Stimulated activated CD8-positive, alpha-beta memory T cell treated with anti-CD3 and anti-CD28 coated beads, Interleukin-7, amount 100 ng/mL, for 1 hour (primary cell): ENCODE measurements around the gene TRAFD1.

Source experiments
- DNase-seq, 2 donors: peaks; one replicate each; pipeline ENCODE4 v3.0.0-alpha.2; 2020; ENCODE audit warnings: low read depth in 2 of 2

The TRAFD1 gene

GRCh38 chr12:112178796-112179195 is 53.4 kb downstream of the TRAFD1 start:
- no peak for DNase-seq

- no peak for DNase-seq
These were observed 54.0 kb downstream of the TRAFD1 start for GRCh38 chr12:112179341-112179740.

- no peak for DNase-seq
These were observed 54.6 kb downstream of the TRAFD1 start for GRCh38 chr12:112179916-112180315.

- DNase-seq = no peak
These were observed 55.1 kb downstream of the TRAFD1 start for GRCh38 chr12:112180422-112180821.

- DNase-seq = no peak
These were observed 57.1 kb downstream of the TRAFD1 start for GRCh38 chr12:112182499-112182898.

- no peak for DNase-seq
These were observed 58.0 kb downstream of the TRAFD1 start for GRCh38 chr12:112183141-112184021.

GRCh38 chr12:112184056-112184887 is 58.9 kb downstream of the TRAFD1 start:
- no peak for DNase-seq

GRCh38 chr12:112185093-112185923 is 59.9 kb downstream of the TRAFD1 start:
- no peak for DNase-seq

- DNase-seq = no peak
These were observed 62.9 kb downstream of the TRAFD1 start for GRCh38 chr12:112188130-112188830.

- no peak for DNase-seq
These were observed 65.1 kb downstream of the TRAFD1 start for GRCh38 chr12:112190231-112191025.

- DNase-seq = no peak
These were observed 65.8 kb downstream of the TRAFD1 start for GRCh38 chr12:112191201-112191600.

- DNase-seq = no peak
These were observed 66.5 kb downstream of the TRAFD1 start for GRCh38 chr12:112191840-112192321.

GRCh38 chr12:112192475-112192874 is 67.1 kb downstream of the TRAFD1 start:
- no peak for DNase-seq

GRCh38 chr12:112194601-112195247 is 69.4 kb downstream of the TRAFD1 start:
- DNase-seq = no peak

GRCh38 chr12:112196196-112196875 is 71.0 kb downstream of the TRAFD1 start:
- no peak for DNase-seq

- peak in 1 of 2 donors; percentile 2 for DNase-seq
These were observed 72.9 kb downstream of the TRAFD1 start for GRCh38 chr12:112198120-112198733.

- DNase-seq = no peak
These were observed 73.8 kb downstream of the TRAFD1 start for GRCh38 chr12:112199136-112199535.
